ENCODE results near the gene ST6GALNAC3.

ST6GALNAC3 gene

GRCh38 chr1:76144247-76144646 is 69.7 kb downstream of the ST6GALNAC3 start:
- DNase-seq (ENCODE audit: low read depth) = no peak

- no peak for DNase-seq (ENCODE audit: low read depth)
These were observed 70.8 kb downstream of the ST6GALNAC3 start for GRCh38 chr1:76145332-76145731.

DNA sequence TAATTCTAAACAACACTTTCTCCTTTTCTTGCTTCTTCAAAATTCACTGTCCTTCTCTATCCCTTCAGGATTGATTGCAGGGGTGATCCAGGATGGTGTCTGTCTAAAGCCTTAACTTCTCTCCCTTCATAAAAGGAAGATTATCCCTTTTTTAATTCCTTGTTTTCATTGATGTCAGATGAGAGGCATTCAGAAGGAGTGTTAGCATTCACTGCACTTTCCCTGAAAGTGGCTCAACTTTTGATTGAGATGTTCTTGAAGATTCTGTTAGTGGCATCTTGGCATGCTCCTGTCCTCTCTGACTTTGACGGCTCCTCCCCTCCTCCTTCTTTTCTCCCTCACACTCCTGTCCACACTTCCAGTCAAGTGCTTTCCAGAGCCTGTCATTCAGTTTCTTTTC is 71.6 kb downstream of the ST6GALNAC3 start:
- no peak for DNase-seq (ENCODE audit: low read depth)

GRCh38 chr1:76147917-76148316 is 73.4 kb downstream of the ST6GALNAC3 start:
- DNase-seq (ENCODE audit: low read depth) = no peak

DNA sequence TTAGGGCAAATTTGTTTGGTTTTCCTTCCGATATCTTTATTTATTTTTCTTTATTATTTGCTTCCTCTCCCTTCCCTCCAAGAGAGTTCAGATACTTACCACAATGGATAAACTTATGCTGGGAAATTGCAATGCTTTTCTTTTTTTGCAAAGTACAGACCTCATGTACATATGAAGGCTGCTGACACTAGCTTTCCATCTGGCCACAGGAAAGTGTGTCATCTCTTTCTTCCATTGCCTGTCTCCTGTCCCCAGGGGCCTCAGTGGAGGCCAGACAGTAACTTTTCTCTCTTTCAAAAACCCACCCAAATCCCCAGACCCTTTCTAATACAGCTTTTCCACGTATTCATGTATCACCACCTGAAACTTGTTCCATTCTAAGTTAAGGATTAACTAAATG is 73.9 kb downstream of the ST6GALNAC3 start:
- no peak for DNase-seq (ENCODE audit: low read depth)

- no peak for DNase-seq (ENCODE audit: low read depth)
These were observed 79.3 kb downstream of the ST6GALNAC3 start for GRCh38 chr1:76153841-76154205.

DNA sequence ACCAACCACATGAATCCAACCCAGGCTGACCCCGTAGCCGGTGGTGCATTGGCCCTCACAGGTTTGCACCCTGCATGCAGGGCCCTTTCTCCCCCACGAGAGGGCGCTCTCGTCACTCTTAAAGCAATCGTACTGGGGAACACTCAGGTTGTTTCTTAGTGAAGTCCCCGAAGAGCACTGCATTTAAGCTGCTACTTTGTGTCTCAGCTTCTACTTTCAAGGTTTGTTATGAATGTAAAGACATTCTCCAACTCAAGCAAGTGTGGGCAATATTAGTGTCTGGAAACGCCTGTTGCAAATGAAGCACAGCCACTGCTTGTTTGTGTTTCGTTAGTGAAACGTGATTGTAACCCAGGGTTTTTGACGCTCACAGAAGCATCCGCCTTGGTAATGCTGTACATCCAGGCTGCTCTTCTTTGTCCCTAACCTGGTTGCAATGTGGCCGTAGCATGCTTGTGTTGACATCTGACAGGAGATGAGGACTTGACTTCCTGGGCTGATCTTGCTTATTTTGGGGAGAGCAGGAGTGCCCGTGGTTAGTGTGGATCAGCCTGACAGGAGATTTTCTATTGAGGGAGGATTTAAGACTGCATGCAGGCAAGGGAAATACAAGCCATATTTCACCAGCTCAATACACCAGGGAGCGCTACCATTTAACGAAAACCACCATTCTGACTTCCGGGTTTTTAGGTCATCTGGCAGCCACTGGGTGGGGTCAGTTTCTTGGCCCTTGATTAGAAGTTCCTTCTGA is 79.8 kb downstream of the ST6GALNAC3 start:
- peak; percentile 45 for DNase-seq (ENCODE audit: low read depth)

GRCh38 chr1:76156987-76157386 is 82.4 kb downstream of the ST6GALNAC3 start:
- DNase-seq (ENCODE audit: low read depth) = no peak

DNA sequence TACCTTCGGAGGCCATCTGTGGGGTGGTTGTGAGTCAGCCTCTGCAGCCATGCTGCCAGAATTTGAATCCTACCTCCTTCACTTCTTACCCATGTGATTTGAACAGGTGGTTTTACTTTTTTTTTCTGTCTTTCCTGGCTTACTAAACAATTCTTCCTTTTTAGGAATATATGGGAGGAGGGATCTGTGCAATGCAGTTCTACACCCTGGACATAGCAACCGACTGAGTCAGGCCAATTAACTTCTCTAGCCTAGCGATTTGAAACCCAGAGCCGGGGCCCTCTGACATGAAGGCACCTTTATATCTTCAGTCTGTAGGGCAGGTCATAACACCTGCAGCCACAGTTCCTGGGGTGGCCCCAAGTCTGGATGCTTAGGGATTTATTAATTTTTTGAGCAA is 83.6 kb downstream of the ST6GALNAC3 start:
- DNase-seq (ENCODE audit: low read depth) = no peak

DNA sequence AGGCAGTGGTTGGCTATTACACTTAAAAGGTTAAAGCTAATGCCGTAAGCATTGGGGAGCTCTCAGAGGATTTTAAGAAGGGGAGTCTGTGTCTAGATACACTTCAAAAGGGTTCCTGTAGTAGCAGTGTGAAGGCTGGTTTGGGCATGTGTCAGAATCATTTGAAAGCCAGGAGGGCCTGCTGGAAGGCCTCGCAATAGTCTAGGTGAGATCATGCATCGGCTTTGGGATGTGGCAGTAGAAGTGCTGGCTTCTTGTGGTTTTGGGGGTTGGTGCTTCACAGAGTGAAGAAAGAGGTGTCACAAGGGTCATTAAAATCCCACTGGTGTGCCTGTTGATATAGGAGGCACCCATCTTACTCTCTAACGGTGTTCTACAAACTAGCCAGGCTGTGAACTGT is 85.7 kb downstream of the ST6GALNAC3 start:
- DNase-seq (ENCODE audit: low read depth) = no peak

GRCh38 chr1:76161451-76161850 is 86.9 kb downstream of the ST6GALNAC3 start:
- DNase-seq (ENCODE audit: low read depth) = no peak

- no peak for DNase-seq (ENCODE audit: low read depth)
These were observed 87.7 kb downstream of the ST6GALNAC3 start for GRCh38 chr1:76162254-76162653.

DNA sequence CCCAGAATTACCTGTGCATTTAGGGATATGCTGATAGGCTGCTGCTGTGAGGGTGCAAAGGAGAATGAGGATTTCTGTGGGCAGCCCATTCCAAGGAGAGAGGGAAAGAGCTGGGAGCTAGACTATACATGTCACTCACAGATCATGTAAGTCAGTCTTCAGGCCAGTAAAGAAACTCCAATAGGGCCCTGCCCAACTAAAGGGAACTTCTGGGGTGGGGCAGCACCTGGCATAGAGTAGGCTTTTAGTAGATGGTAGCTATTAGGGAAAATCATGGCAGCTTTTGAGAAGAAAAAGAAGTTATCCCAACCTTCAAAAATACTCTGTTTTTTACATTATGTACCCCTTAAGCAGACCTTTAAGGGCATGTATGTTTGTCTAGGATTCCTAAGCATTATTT is 89.6 kb downstream of the ST6GALNAC3 start:
- DNase-seq (ENCODE audit: low read depth) = no peak

DNA sequence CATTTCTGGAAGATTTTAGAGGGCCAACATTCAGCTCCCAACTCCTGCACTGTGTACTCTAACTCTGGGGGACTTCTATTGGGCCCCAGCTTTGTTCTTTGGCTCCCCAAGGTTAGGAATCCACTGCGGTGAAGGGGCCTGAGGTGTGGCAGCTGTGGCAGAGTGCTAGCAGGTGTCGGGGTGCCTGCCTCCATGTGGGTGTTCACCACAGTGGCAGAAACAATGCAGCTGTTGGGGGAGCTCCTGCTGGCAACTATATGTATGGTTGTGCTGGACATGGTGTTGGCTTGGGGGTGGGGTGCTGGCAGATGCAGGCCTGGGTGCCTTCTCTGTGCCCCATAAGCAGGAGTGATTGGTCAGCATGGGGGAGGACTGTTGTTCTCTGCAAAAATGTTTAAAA is 95.5 kb downstream of the ST6GALNAC3 start:
- no peak for DNase-seq (ENCODE audit: low read depth)

DNA sequence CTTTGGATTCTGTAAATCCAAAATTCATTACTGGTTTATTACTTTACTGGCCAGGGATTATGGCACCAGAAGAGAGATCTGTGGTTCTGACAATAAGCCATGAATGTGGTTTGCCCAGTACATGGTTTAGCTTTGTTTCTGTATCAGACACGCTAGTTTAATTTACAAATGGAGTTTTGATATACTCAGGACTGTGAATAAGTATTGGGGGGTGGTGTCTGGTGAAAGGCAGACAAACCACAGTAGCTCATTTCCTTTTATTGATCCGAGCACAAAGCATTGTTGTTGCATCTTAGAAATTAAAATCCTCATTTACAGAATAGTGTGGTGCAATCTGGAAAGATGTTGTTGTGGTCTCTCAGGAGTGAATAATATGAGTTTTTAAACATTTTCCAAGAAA is 96.0 kb downstream of the ST6GALNAC3 start:
- no peak for DNase-seq (ENCODE audit: low read depth)

GRCh38 chr1:76176000-76176399 is 101.5 kb downstream of the ST6GALNAC3 start:
- DNase-seq (ENCODE audit: low read depth) = no peak

DNA sequence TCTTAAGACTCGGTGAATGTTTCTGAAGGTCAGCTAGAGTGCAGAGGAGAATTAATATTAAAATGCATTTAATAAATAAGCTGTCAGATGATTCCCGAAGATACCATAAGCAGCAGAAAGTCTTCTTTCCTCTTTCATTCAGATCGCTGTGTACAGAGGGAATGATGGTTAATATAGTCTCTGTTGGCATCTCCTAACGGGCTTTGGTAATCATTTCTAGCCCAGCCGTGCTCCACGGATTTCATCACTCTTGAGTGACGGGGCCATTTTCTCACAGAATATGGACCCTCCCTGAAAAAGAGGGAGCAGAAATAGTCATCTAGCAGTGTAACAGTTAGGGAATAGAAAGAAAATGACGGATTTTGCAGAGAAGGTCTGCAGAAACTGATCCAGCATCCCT is 103.1 kb downstream of the ST6GALNAC3 start:
- no peak for DNase-seq (ENCODE audit: low read depth)

DNA sequence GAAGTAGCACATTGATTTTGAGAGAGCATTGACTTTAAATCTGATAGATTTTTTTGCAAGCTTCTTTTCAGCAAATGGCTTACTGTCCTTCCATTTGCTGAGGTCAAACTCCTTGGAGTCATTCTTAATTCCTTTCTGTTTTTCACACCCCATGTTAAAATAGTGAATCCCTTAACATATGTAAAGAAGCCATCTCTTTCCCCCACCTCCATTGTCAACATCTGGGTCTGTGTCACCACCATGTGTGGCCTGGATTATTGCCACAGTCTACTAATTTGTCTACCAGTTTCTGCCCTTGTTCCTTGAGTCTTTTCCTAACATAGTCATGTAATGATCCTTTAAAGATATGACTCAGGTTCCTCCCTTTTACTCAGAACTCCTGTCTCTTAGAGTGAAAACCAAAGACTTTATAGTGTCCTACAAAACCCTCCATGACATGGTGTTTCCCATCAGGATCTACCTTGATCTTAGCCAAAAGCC is 104.7 kb downstream of the ST6GALNAC3 start:
- DNase-seq (ENCODE audit: low read depth) = no peak

DNA sequence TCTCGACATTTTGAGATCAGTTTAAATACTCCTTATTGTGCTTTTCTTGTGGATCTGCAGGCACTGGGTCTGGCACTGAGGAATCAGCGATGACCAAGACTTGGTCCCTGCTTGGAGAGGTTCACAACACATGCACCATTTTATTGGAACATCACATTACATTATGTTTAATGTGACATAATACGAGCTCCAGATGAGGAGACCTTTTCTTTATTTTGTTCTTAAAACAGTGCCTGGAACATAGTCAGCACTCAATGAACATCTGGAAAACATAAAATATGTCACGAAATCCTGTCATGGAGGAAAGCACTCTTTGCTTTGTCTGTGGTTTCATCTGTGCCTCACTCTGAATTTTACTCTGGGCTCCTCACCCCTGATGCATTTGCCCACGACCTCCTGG is 110.7 kb downstream of the ST6GALNAC3 start:
- DNase-seq (ENCODE audit: low read depth) = no peak

DNA sequence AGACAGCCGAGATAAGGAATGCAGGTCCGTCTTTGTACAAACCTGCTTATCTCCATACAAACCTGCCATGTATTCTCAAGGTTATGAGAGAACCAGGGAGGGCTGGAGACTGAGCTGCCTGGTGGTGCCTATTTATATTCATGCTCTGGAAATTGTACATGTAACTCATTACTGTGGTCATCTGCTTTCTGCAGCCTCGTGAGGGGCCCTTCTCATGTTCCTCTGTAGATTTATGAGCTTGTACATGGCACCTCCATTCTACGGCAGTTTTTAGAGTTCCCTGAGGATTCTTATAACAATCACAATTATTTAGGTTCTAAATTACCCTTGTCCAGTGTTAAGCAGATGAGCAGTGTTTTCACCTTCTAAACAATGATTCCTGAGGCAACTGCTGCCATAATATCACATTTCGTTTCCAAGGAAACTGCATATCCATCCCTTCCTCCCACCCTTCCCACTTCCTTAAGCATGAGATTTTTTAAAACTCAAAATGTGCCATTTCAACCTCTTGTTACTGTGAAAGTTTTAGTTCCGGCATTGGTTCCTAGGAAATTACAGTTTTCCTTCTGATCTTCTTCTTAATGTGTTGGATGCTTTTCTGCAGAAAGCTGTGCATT is 112.1 kb downstream of the ST6GALNAC3 start:
- DNase-seq (ENCODE audit: low read depth) = no peak

- DNase-seq (ENCODE audit: low read depth) = no peak
These were observed 112.9 kb downstream of the ST6GALNAC3 start for GRCh38 chr1:76187436-76187835.

DNA sequence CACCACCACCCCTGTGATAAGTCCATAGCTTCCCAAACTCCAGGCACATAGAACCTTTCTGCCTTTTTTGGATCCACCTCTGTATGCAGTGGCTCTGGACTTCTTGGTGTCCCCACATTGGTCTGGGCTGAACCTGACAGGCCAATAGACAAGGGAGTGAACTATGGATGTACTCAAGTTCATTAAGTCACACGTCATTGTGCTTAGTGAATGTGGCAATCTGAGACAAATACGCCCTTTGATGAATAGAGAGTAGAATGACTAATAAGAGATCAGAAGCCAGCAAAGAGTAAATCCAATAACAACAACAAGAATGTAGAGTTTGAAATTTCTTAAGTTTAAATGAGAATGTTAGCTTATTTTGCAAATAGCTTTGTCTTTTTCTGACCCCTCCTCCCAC is 114.8 kb downstream of the ST6GALNAC3 start:
- no peak for DNase-seq (ENCODE audit: low read depth)

DNA sequence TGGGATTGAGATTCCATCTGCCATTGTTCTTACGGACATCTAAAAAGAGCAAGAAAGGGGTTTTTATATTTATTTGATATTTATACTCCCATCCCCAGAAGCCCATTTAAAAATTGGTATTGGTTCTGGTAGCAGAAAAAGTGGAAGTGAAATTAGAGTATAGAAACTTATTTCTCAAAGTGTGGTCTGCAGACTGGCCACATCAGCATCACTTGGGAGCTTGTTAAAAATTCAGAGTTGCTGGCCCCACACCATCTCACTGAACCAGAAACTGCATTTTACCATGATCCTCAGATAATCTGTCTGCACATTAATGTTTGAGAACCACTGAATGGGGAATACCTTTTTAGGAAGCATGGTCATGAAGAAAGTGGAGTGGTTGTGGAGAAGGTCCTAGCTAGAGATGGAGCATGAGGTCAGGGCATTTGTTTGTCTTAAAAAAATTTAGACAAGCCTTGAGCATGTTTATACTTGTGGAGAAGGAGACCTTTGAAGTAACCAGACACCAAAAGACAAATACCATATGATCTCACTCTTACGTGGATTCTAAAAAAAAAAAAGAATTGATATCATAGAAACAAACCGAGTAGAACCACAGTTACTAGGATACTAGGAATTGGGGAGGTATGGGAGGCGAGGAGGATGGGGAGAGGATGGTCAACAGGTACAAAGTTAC is 116.3 kb downstream of the ST6GALNAC3 start:
- no peak for DNase-seq (ENCODE audit: low read depth)
